Keratinocyte (primary cell): Measurements from ENCODE around the gene MXRA8.
"Not testable (repeated sequence)": the region's sequence is repeated elsewhere in the genome, so short reads cannot be mapped to it uniquely, and the experiment has no call there.

ENCODE experiments used
- EZH2 ChIP-seq: IDR thresholded peaks from one replicate; pipeline ENCODE4 v1.6.1; 2012; ENCODE audit warnings: inconsistent platforms, mild to moderate bottlenecking, low read length, moderate library complexity
- TF ChIP-seq, protein P1 (sequence below), 3 experiments: IDR thresholded peaks in 1 of 3; conservative IDR thresholded peaks in 1 of 3; optimal IDR thresholded peaks in 1 of 3; 2 replicates in 2 of 3; 3 replicates in 1 of 3; pipeline versions ENCODE3 to v1.5.1; 2011; ENCODE audit warnings: low read length in 3 of 3, mild to moderate bottlenecking in 3 of 3, moderate library complexity in 2 of 3, control low read depth in 1 of 3, inconsistent platforms in 1 of 3; ENCODE audit not compliant: insufficient read depth in 2 of 3; ENCODE audit errors: extremely low read depth in 1 of 3

- TF ChIP-seq, protein P1, sequence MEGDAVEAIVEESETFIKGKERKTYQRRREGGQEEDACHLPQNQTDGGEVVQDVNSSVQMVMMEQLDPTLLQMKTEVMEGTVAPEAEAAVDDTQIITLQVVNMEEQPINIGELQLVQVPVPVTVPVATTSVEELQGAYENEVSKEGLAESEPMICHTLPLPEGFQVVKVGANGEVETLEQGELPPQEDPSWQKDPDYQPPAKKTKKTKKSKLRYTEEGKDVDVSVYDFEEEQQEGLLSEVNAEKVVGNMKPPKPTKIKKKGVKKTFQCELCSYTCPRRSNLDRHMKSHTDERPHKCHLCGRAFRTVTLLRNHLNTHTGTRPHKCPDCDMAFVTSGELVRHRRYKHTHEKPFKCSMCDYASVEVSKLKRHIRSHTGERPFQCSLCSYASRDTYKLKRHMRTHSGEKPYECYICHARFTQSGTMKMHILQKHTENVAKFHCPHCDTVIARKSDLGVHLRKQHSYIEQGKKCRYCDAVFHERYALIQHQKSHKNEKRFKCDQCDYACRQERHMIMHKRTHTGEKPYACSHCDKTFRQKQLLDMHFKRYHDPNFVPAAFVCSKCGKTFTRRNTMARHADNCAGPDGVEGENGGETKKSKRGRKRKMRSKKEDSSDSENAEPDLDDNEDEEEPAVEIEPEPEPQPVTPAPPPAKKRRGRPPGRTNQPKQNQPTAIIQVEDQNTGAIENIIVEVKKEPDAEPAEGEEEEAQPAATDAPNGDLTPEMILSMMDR (optimal IDR thresholded peaks at IDR 0.05 in 1 of 3, IDR thresholded peaks at IDR 0.05 in 1 of 3, conservative IDR thresholded peaks at IDR 0.05 in 1 of 3; ENCODE audit: extremely low read depth in 1 of 3, insufficient read depth in 2 of 3, low read length in 3 of 3): not testable (repeated sequence)
- TF ChIP-seq EZH2: not testable (repeated sequence)
These were observed 27.0 kb upstream of the MXRA8 start for GRCh38 chr1:1385339-1385738.
